Mesothelial cell of epicardium (in vitro differentiated cells): ENCODE data around the gene SNX32. TPM values are rescaled to one million over a fixed set of nuclear protein-coding genes. Genes with fewer than 3 reads are reported as not detected.

ENCODE experiments used
- DNase-seq, 2 experiments: peaks; one replicate each; pipeline ENCODE4 v3.0.0; 2021; ENCODE audit warnings: low spot score in 2 of 2; ENCODE audit not compliant: unreplicated experiment in 2 of 2
- H3K27ac Mint-ChIP-seq: 2 replicates; pipeline ENCODE4 v1.8.0; 2021; ENCODE audit warnings: mixed read lengths
- H3K27me3 Mint-ChIP-seq: 2 replicates; pipeline ENCODE4 v1.8.0; 2021; ENCODE audit warnings: low read depth, mixed read lengths
- H3K36me3 Mint-ChIP-seq: 2 replicates; pipeline ENCODE4 v1.8.0; 2021; ENCODE audit warnings: mixed read lengths
- H3K4me1 Mint-ChIP-seq: 2 replicates; pipeline ENCODE4 v1.8.0; 2021; ENCODE audit warnings: mixed read lengths
- H3K4me3 Mint-ChIP-seq: 2 replicates; pipeline ENCODE4 v1.8.0; 2021; ENCODE audit warnings: mild to moderate bottlenecking, moderate library complexity, mixed read lengths
- H3K9me3 Mint-ChIP-seq: 2 replicates; pipeline ENCODE4 v1.8.0; 2021; ENCODE audit warnings: mixed read lengths
- total RNA-seq: library from RNA; stranded (reverse); gene quantifications from 3 replicates; pipeline ENCODE4 v1.2.1, GENCODE V29; 2021
- TF ChIP-seq, protein P1 (sequence below): fragments of 200-600 bp; sonication (generic); IDR thresholded peaks from one replicate; pipeline ENCODE4 v1.5.0; 2021; ENCODE audit warnings: antibody characterized with exemption; ENCODE audit not compliant: unreplicated experiment

SNX32 gene
- total RNA-seq, 1 donor from 2014 or later, result 10.7 TPM

DNA sequence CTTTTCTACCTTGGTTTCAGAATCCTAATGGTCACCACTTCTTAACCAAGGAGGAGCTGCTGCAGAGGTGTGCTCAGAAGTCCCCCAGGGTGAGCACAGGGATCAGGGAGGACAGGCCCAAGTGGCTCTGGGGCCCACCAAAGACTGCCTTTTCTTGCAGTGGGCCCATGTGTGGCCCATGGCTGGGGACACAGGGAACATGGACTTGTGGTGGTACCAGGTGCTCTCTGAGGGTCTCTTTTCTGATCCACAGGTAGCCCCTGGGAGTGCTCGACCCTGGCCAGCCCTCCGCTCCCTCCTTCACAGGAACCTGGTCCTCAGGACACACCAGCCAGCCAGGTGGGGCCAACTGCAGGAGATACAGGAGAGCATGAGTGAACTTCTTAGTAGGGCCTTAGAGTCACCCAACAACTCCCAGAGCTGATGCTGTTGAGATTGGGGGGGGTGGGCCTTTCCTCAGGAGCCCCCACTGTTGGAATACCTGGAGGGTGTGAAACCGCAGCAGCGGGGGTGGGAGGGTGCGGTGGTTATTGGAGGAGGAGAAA is 28.5 kb downstream of the SNX32 start:
- Mint-ChIP-seq H3K36me3 (peaks cover 11% of the 10 kb centered on the region), H3K27ac (peak overlapping the region; percentile 34), H3K27me3 (no peaks in the 10 kb centered on the region), H3K4me1 (peaks cover 26% of the 10 kb centered on the region), H3K9me3 (no peaks in the 10 kb centered on the region), H3K4me3 (peak overlapping the region; percentile 45)
- TF ChIP-seq, protein P1, sequence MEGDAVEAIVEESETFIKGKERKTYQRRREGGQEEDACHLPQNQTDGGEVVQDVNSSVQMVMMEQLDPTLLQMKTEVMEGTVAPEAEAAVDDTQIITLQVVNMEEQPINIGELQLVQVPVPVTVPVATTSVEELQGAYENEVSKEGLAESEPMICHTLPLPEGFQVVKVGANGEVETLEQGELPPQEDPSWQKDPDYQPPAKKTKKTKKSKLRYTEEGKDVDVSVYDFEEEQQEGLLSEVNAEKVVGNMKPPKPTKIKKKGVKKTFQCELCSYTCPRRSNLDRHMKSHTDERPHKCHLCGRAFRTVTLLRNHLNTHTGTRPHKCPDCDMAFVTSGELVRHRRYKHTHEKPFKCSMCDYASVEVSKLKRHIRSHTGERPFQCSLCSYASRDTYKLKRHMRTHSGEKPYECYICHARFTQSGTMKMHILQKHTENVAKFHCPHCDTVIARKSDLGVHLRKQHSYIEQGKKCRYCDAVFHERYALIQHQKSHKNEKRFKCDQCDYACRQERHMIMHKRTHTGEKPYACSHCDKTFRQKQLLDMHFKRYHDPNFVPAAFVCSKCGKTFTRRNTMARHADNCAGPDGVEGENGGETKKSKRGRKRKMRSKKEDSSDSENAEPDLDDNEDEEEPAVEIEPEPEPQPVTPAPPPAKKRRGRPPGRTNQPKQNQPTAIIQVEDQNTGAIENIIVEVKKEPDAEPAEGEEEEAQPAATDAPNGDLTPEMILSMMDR, result no peak
- DNase-seq, result no peak

DNA sequence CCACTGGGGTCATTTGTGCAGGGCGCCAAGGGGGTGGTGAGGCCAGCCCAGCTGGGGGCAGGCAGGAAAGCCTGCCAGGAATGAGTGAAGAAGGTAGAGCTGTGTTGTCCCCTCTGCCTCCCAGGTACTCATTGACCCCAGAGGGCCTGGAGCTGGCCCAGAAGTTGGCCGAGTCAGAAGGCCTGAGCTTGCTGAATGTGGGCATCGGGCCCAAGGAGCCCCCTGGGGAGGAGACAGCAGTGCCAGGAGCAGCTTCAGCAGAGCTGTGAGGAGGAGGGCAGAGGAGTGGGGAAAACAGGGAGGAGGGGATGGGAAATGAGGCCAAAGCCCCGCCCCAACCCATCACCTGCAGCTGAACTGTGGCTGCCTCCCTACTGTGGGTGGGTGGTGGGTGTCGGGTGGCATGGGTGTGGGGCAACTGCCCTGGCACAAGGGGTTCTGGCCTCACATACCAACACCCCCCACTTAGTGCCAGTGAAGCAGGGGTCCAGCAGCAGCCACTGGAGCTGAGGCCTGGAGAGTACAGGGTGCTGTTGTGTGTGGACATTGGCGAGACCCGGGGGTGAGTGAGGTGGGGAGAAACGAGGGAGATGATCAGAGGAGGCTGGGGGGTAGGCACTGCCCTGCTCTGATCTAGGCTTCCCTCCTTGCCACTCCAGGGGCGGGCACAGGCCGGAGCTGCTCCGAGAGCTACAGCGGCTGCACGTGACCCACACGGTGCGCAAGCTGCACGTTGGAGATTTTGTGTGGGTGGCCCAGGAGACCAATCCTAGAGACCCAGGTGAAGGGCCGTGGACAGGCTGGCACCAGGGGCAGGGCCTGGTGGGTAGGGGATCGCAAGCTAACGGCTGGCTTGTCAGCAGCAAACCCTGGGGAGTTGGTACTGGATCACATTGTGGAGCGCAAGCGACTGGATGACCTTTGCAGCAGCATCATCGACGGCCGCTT is 29.5 kb downstream of the SNX32 start:
- H3K27ac Mint-ChIP-seq, result peak overlapping the region; percentile 34
- H3K36me3 Mint-ChIP-seq, result peaks cover 16% of the 10 kb centered on the region
- H3K4me3 Mint-ChIP-seq, result no peak overlapping the region
- peaks cover 25% of the 10 kb centered on the region for H3K4me1 Mint-ChIP-seq
- TF ChIP-seq, protein P1, result no peak
- H3K9me3 Mint-ChIP-seq, result no peaks in the 10 kb centered on the region
- DNase-seq, result no peak
- no peaks in the 10 kb centered on the region for H3K27me3 Mint-ChIP-seq

DNA sequence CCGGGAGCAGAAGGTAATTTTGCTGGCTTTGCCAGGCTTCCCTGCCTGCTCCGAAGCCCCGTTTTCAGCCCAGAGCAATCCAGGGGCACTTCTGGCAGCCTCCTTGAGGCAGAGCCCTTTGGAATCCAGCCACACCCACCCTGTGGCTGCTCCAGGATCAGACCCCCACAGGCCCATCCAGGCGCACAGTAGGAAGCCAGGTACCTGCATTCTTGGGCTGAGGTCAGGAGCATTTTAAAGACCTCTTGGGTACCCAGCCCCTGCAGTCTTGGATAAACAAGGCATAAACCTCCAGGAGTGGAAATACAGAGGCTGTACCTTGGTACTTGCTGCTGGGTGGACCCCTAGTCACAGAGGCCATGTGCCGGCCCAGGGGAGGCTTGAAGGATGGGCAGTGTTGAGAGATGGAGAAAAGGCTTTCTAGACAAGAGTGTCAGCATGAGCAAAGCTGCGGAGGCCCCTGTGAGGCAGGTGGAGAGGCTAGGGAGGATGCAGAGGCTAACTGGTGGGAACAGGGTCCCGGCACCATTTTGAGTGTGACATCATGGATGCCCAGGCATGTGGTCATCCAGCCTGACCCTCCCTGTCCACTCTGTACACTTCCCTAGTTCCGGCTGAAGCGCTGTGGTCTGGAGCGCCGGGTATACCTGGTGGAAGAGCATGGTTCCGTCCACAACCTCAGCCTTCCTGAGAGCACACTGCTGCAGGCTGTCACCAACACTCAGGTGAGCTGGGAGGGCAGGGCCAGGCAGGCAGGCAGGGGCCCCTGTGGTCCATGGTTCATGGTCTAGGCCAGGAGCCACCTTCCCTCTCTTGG is 30.3 kb downstream of the SNX32 start:
- Mint-ChIP-seq H3K4me3 (no peak overlapping the region), H3K9me3 (no peaks in the 10 kb centered on the region), H3K27ac (no peak overlapping the region), H3K36me3 (peaks cover 16% of the 10 kb centered on the region), H3K4me1 (peaks cover 17% of the 10 kb centered on the region), H3K27me3 (no peaks in the 10 kb centered on the region)
- no peak for DNase-seq
- TF ChIP-seq, protein P1, result no peak

DNA sequence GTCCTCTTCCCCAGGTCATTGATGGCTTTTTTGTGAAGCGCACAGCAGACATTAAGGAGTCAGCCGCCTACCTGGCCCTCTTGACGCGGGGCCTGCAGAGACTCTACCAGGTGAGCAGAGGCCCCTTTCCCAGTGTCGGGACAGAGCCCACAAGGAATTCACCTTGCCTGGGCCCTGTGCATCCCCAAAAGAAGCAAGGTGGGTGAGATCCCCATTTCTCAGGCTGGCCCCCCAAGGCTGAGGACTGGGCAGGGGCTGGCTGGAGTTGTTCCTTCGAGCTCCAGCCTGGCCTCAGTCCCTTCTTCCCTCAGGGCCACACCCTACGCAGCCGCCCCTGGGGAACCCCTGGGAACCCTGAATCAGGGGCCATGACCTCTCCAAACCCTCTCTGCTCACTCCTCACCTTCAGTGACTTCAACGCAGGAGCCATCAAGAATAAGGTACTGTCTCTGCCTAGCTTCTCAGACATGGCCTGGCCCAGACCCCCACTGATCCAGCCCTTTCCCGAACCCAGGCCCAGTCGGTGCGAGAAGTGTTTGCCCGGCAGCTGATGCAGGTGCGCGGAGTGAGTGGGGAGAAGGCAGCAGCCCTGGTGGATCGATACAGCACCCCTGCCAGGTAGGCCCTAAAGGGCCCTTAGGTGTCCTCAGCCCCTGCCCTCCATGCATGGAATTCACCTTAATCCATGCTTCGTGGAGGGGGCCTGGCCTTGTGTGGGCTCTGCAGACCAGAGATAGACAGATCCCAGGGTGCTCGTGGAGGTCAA is 31.1 kb downstream of the SNX32 start:
- no peak overlapping the region for H3K4me3 Mint-ChIP-seq
- peaks cover 15% of the 10 kb centered on the region for H3K4me1 Mint-ChIP-seq
- H3K9me3 Mint-ChIP-seq, result no peaks in the 10 kb centered on the region
- no peaks in the 10 kb centered on the region for H3K27me3 Mint-ChIP-seq
- TF ChIP-seq, protein P1, result no peak
- peak overlapping the region; percentile 67 for H3K27ac Mint-ChIP-seq
- no peak for DNase-seq
- peaks cover 21% of the 10 kb centered on the region for H3K36me3 Mint-ChIP-seq

DNA sequence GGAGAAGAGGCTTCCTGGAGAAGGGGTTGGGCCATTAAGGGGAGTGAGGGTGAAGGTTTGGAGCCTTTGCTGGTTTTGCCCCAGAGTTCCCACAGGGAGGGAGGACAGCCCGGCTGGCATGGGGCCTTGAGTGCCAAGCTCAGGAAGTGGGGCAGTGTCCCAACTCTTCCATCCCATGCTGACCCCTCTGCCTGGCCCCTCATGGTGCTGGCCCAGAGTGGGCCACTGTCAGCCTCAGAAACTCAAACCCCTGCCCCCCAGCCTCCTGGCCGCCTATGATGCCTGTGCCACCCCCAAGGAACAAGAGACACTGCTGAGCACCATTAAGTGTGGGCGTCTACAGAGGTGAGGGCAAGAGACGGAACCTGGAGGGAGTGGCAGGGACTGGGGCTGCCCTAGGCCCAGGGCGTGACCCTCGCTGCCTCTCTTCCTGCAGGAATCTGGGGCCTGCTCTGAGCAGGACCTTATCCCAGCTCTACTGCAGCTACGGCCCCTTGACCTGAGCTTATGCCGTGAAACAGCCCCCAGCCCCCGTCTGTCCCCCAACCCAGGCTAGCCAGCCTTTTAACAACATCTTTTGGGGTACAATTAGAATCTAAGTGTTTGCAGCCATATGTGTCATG is 31.9 kb downstream of the SNX32 start:
- TF ChIP-seq, protein P1, result no peak
- peaks cover 21% of the 10 kb centered on the region for H3K36me3 Mint-ChIP-seq
- H3K4me3 Mint-ChIP-seq, result no peak overlapping the region
- no peaks in the 10 kb centered on the region for H3K27me3 Mint-ChIP-seq
- H3K4me1 Mint-ChIP-seq, result peaks cover 16% of the 10 kb centered on the region
- DNase-seq, result no peak
- no peaks in the 10 kb centered on the region for H3K9me3 Mint-ChIP-seq
- no peak overlapping the region for H3K27ac Mint-ChIP-seq
